PC-9 (cell line): ENCODE results near the gene ZSCAN18.
"Not testable (repeated sequence)": the region's sequence is repeated elsewhere in the genome, so short reads cannot be mapped to it uniquely, and the experiment has no call there.

Experiments used
- CTCF ChIP-seq: fragments of 200-600 bp; sonication (generic); conservative IDR thresholded peaks from 2 replicates; pipeline ENCODE4 v1.6.1; 2017; ENCODE audit warnings: mixed run types, antibody characterized with exemption, mild to moderate bottlenecking, moderate library complexity
- EZH2 ChIP-seq: fragments of 200-600 bp; sonication (generic); IDR thresholded peaks from 2 replicates; pipeline ENCODE4 v1.8.0; 2017; ENCODE audit warnings: antibody characterized with exemption, low read depth

- TF ChIP-seq CTCF, EZH2: not testable (repeated sequence)
These were observed 49.4 kb upstream of the ZSCAN18 start for GRCh38 chr19:58147475-58147874.
